Measurements from ENCODE around the gene CCDC170.

DNA sequence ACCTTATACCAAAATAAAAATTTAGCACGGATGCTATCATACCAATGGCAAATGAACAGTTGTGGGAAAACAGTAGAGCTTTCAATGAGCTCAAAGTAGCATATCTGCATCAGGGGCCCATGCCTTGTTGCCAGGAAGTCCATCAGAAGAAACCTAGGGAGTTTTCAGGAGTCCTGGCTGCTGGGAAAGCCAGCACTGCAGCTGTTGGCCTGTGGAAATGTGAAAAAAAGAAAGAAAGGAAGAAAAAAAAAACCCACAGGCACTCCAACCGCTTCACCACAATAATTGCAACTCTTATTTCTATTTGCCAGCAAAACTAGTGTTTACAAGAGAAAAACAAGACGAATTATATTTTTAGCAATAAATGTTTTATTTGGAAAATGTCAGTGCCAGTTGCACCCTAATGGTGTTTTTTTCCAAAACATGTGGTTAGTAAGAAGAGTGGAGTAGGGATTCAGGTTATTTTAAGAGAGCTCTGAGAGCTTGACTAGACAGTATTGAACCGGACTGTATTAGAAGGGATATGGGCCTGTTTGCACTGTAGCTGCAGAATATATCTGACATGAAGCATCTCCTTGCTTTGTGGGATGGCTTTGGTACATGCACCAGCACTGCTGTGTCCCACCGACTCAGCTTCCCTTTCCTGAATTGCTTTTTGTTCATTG lies 137.3 kb downstream of the CCDC170 start:
- TF ChIP-seq, protein P1, sequence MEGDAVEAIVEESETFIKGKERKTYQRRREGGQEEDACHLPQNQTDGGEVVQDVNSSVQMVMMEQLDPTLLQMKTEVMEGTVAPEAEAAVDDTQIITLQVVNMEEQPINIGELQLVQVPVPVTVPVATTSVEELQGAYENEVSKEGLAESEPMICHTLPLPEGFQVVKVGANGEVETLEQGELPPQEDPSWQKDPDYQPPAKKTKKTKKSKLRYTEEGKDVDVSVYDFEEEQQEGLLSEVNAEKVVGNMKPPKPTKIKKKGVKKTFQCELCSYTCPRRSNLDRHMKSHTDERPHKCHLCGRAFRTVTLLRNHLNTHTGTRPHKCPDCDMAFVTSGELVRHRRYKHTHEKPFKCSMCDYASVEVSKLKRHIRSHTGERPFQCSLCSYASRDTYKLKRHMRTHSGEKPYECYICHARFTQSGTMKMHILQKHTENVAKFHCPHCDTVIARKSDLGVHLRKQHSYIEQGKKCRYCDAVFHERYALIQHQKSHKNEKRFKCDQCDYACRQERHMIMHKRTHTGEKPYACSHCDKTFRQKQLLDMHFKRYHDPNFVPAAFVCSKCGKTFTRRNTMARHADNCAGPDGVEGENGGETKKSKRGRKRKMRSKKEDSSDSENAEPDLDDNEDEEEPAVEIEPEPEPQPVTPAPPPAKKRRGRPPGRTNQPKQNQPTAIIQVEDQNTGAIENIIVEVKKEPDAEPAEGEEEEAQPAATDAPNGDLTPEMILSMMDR (conservative IDR thresholded peaks at IDR 0.05 in 1 of 2, IDR thresholded peaks at IDR 0.05 in 1 of 2; ENCODE audit: extremely low read depth in 1 of 2, insufficient read depth in 1 of 2, low read depth in 1 of 2, low read length in 2 of 2), result no peak
- TF ChIP-seq EZH2 (IDR thresholded peaks at IDR 0.05; ENCODE audit: borderline replicate concordance, low read length), result no peak

Data from mammary epithelial cell (primary cell).